Measurements from ENCODE around the gene GCNT2. TPM values are rescaled to one million over a fixed set of nuclear protein-coding genes. Genes with fewer than 3 reads are reported as not detected.

Gene GCNT2
- total and polyA plus RNA-seq, 2 of the 8 experiments (the other 6 are each of a cell fraction or from before 2014, with no cell fraction given): 19.3 to 52.5 TPM

DNA sequence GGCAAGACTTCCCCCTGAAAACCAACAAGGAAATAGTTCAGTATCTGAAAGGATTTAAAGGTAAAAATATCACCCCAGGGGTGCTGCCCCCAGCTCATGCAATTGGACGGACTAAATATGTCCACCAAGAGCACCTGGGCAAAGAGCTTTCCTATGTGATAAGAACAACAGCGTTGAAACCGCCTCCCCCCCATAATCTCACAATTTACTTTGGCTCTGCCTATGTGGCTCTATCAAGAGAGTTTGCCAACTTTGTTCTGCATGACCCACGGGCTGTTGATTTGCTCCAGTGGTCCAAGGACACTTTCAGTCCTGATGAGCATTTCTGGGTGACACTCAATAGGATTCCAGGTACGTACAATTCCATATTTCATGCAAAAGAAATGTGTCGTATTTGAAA, 35.8 kb downstream of the GCNT2 start:
- no peak overlapping the region for H3K4ac ChIP-seq (replicated peaks; ENCODE audit: insufficient read length, low read depth, low read length)
- H3K23ac ChIP-seq (ENCODE audit: insufficient read length): no peak overlapping the region
- H2BK120ac ChIP-seq (replicated peaks; ENCODE audit: low read depth, low read length): peak overlapping the region; percentile 76
- CTCF ChIA-PET (ENCODE audit: partially characterized antibody): interaction anchor here (1.0 to 2.1 kb wide), 3 partner anchors 15 to 46 kb away, joined by 3 to 15 read pairs (median 4); no protein-coding TSS in a partner anchor
- no peak overlapping the region for H3K56ac ChIP-seq (replicated peaks; ENCODE audit: insufficient read length, low read depth, low read length)
- H2BK12ac ChIP-seq (ENCODE audit: low read depth, low read length): no peak overlapping the region; the same call in 1 of the 2 replicates
- peaks cover 0 to 12% (median 0%) of the 10 kb centered on the region in 4 experiments; a peak in 4 of 8 replicates for H3K36me3 ChIP-seq (ENCODE audit: control insufficient read depth in 2 of 4, insufficient read depth in 4 of 4, low read length in 3 of 4)
- no peak overlapping the region; the same call in 1 of the 2 replicates for H3K18ac ChIP-seq (ENCODE audit: extremely low read depth, low read length)
- H3K79me2 ChIP-seq (ENCODE audit: control insufficient read depth in 1 of 2, insufficient read depth in 2 of 2, low read length in 2 of 2): peaks cover 33 to 60% of the 10 kb centered on the region in 2 experiments
- peaks cover 2 to 13% (median 8%) of the 10 kb centered on the region in 4 experiments; a peak in 6 of 7 replicates for H3K4me1 ChIP-seq (replicated peaks in 1 of 4; ENCODE audit: control insufficient read depth in 3 of 4, insufficient read depth in 4 of 4, low read length in 3 of 4)
- FAIRE-seq (no peak), DNase-seq (ENCODE audit: low read depth in 1 of 2, low spot score in 2 of 2) (no peak)
- no peaks in the 10 kb centered on the region for H3K27me3 ChIP-seq (replicated peaks in 1 of 4; ENCODE audit: control insufficient read depth in 3 of 4, extremely low read depth in 1 of 4, insufficient read depth in 3 of 4, low read length in 3 of 4)
- H3K4me2 ChIP-seq (ENCODE audit: insufficient read depth in 1 of 2, low read depth in 2 of 2, low read length in 2 of 2): peak overlapping the region; percentile 80 to 86
- H3K27ac ChIP-seq (ENCODE audit: low read depth, low read length): peak overlapping the region; percentile 83; the same call in 1 of the 2 replicates
- peak overlapping the region; percentile 83 for H2BK5ac ChIP-seq (ENCODE audit: low read depth, low read length)
- 0 out of 2 replicates have a peak overlapping the region, but pooled peaks have one; percentile 42 for H2AK5ac ChIP-seq (ENCODE audit: low read depth, low read length)
- no peak overlapping the region for H2AFZ ChIP-seq (ENCODE audit: low read length)
- H4K91ac ChIP-seq (replicated peaks; ENCODE audit: insufficient read length, low read length): peak overlapping the region; percentile 71
- no peaks in the 10 kb centered on the region for H3K9me3 ChIP-seq (ENCODE audit: insufficient read depth in 2 of 2, low read depth in 1 of 2, low read length in 1 of 2)
- peak overlapping the region in 3 of 4 experiments; percentile 81 to 84 (median 83); a peak in 6 of 7 replicates for H3K9ac ChIP-seq (replicated peaks in 1 of 4; ENCODE audit: extremely low read depth in 1 of 4, low read depth in 3 of 4, low read length in 3 of 4)
- POLR2A ChIA-PET (ENCODE audit: partially characterized antibody): interaction anchor here (0.5 to 10.2 kb wide), 14 partner anchors 11 to 137 kb away, joined by 3 to 154 read pairs (median 8); partner anchors contain the start of genes C6orf52, GCNT2 and PAK1IP1
- WGBS, 2 experiments (ENCODE audit: extremely low coverage in 1 of 2, insufficient coverage in 1 of 2, insufficient read length in 1 of 2, insufficient replicate concordance in 2 of 2, low coverage in 1 of 2, low lambda C conversion rate in 2 of 2, missing lambda C conversion rate in 1 of 2): 40% methylated on average over 6 of the region's 6 CpGs; no CpG with 5 or more reads in 1 of the 2 experiments
- peaks cover 12% of the 10 kb centered on the region for H3K79me1 ChIP-seq (ENCODE audit: low read depth, low read length)
- H2BK20ac ChIP-seq (ENCODE audit: low read length): no peak overlapping the region
- H4K8ac ChIP-seq (ENCODE audit: extremely low read depth, insufficient read depth, low read length): no peak overlapping the region
- peak overlapping the region; percentile 64 for H4K5ac ChIP-seq (ENCODE audit: insufficient read length, low read depth, low read length)
- peaks cover 12% of the 10 kb centered on the region; the same call in 1 of the 2 replicates for H3K23me2 ChIP-seq (ENCODE audit: low read depth, low read length)
- TF ChIP-seq PHF8 (conservative IDR thresholded peaks at IDR 0.05; ENCODE audit: low read depth, low read length) (no peak), POLR2A (IDR thresholded peaks at IDR 0.05; ENCODE audit: control extremely low read depth in 1 of 2, low read depth in 2 of 2, low read length in 2 of 2) (peak in 1 of 2 experiments; percentile 32; a peak in 1 of 3 replicates)
- peak overlapping the region; percentile 81 to 96 (median 87) for H3K4me3 ChIP-seq (ENCODE audit: extremely low read depth in 1 of 4, insufficient read depth in 2 of 4, low read depth in 3 of 4, low read length in 4 of 4)
- H4K20me1 ChIP-seq (replicated peaks in 1 of 2; ENCODE audit: control insufficient read depth in 1 of 2, insufficient read depth in 2 of 2, low read length in 2 of 2): peaks cover 3% of the 10 kb centered on the region in 2 experiments
- H2BK15ac ChIP-seq (ENCODE audit: low read length): no peak overlapping the region
- no peak overlapping the region for H3K14ac ChIP-seq (ENCODE audit: insufficient read length)
